K562 (cell line): ENCODE results near the gene FYB1. TPM values are rescaled to one million over a fixed set of nuclear protein-coding genes. Genes with fewer than 3 reads are reported as not detected.
A peak's percentile ranks its signal among the peaks of the same experiment; 100 is the strongest.

Experiments
- ETS1 ChIP-seq: conservative IDR thresholded peaks from 2 replicates; pipeline ENCODE4 v1.6.1; 2011; ENCODE audit warnings: low read depth, mild to moderate bottlenecking, low read length; ENCODE audit not compliant: control insufficient read depth
- FOS ChIP-seq: IDR thresholded peaks from 3 replicates; pipeline ENCODE4 v1.6.1; 2011; ENCODE audit not compliant: insufficient read length; ENCODE audit errors: extremely low read depth
- FOXJ2 ChIP-seq: fragments of 200-800 bp; sonication (Bioruptor generic); IDR thresholded peaks from 2 replicates; pipeline ENCODE4 v1.6.1; 2016; ENCODE audit warnings: missing genetic modification characterization, missing compliant biosample characterization
- GATAD2A ChIP-seq: fragments of 450-650 bp; IDR thresholded peaks from 2 replicates; pipeline ENCODE4 v1.6.1; 2017
- HNRNPLL ChIP-seq: fragments of 200-400 bp; formaldehyde crosslinking; IDR thresholded peaks from 2 replicates; pipeline ENCODE4 v1.6.1; 2017; ENCODE audit warnings: low read length, low read depth, mild to moderate bottlenecking; ENCODE audit not compliant: poor library complexity, severe bottlenecking
- MAFG ChIP-seq: fragments of 450-650 bp; conservative IDR thresholded peaks from 2 replicates; pipeline ENCODE4 v1.6.1; 2016; ENCODE audit warnings: missing genetic modification characterization, missing compliant biosample characterization
- MTA3 ChIP-seq: fragments of 450-650 bp; formaldehyde crosslinking; IDR thresholded peaks from 2 replicates; pipeline ENCODE4 v1.6.1; 2017; ENCODE audit warnings: mild to moderate bottlenecking, borderline replicate concordance
- NCOA1 ChIP-seq: fragments of 450-650 bp; IDR thresholded peaks from 2 replicates; pipeline ENCODE4 v1.6.1; 2016; ENCODE audit warnings: low read depth
- NFATC3 ChIP-seq: fragments of 450-650 bp; IDR thresholded peaks from 2 replicates; pipeline ENCODE4 v1.6.1; 2017; ENCODE audit warnings: mild to moderate bottlenecking
- RBBP5 ChIP-seq: fragments of 200-600 bp; sonication (generic); IDR thresholded peaks from 2 replicates; pipeline ENCODE4 v1.6.1; 2012; ENCODE audit warnings: borderline replicate concordance, mild to moderate bottlenecking, low read length, control low read depth, inconsistent platforms; ENCODE audit not compliant: insufficient read depth, poor library complexity, severe bottlenecking
- SETDB1 ChIP-seq: IDR thresholded peaks from one replicate; pipeline ENCODE4 v1.6.1; 2012; ENCODE audit warnings: low read length, control low read depth, inconsistent platforms
- TAF9B ChIP-seq: fragments of 450-650 bp; IDR thresholded peaks from 2 replicates; pipeline ENCODE4 v1.6.1; 2018; ENCODE audit warnings: mild to moderate bottlenecking; ENCODE audit not compliant: partially characterized antibody
- THRAP3 ChIP-seq: fragments of 450-650 bp; IDR thresholded peaks from 2 replicates; pipeline ENCODE4 v1.6.1; 2016; ENCODE audit warnings: mild to moderate bottlenecking, inconsistent platforms, borderline replicate concordance
- XRCC4 ChIP-seq: IDR thresholded peaks from one replicate; pipeline ENCODE4 v1.6.1; 2011; ENCODE audit not compliant: insufficient read depth, insufficient read length; ENCODE audit errors: extremely low read depth
- ZNF146 ChIP-seq: IDR thresholded peaks from one replicate; pipeline ENCODE4 v1.6.1; 2018; ENCODE audit warnings: missing compliant biosample characterization; ENCODE audit not compliant: unreplicated experiment
- ZNF239 ChIP-seq: fragments of 250-450 bp; sonication (Bioruptor Pico); IDR thresholded peaks from 2 replicates; pipeline ENCODE4 v1.4.0; 2020; ENCODE audit warnings: mild to moderate bottlenecking
- ZZZ3 ChIP-seq: fragments of 450-650 bp; IDR thresholded peaks from 2 replicates; pipeline ENCODE4 v1.6.1; 2016; ENCODE audit warnings: antibody characterized with exemption, mild to moderate bottlenecking, moderate library complexity
- polyA plus RNA-seq, 8 experiments: library from polyadenylated mRNA; depleted of rRNA in 4 of 8; stranded (reverse) in 5 of 8; unstranded in 3 of 8; fragments of >200 nt; fragmentation: Nextera tagmentation in 2 of 8; fragmentation: Illumina TruSeq in 1 of 8; extraction: Ambion mirVana in 2 of 8; extraction: Trizol in 1 of 8; gene quantifications; 2 replicates each; pipeline versions ENCODE4 v1.2.1 to v1.2.3, GENCODE V29; 2011 to 2014; ENCODE audit warnings: inconsistent platforms in 1 of 8, missing spikeins in 1 of 8
- total RNA-seq, 7 experiments: library from RNA; depleted of rRNA in 6 of 7; stranded (reverse); fragments of >200 nt in 6 of 7; fragmentation: Illumina TruSeq in 2 of 7; extraction: Trizol in 2 of 7; gene quantifications; 2 replicates each; pipeline versions ENCODE4 v1.2.1 to v1.2.3, GENCODE V29; 2011 to 2021; ENCODE audit warnings: low replicate concordance in 1 of 7
- TF ChIP-seq, protein P1 (sequence below): IDR thresholded peaks from 2 replicates; pipeline ENCODE4 v1.6.1; 2011; ENCODE audit not compliant: insufficient read length; ENCODE audit errors: extremely low read depth
- TF ChIP-seq, protein P2 (sequence below): sonication (generic); formaldehyde crosslinking; IDR thresholded peaks from 2 replicates; pipeline ENCODE4 v1.8.1; 2023; ENCODE audit warnings: mild to moderate bottlenecking, missing genetic modification reagents

Gene FYB1
- total and polyA plus RNA-seq, 9 of the 15 experiments (the other 6 are each of a cell fraction or from before 2014, with no cell fraction given), result 4.7 to 31.5 (median 9.7) TPM

GRCh38 chr5:39076101-39076756 lies 143.1 kb downstream of the FYB1 start (continued):
- TF ChIP-seq THRAP3 (no peak), RBBP5 (no peak), FOXJ2 (tag) (0 out of 2 replicates have a peak, but pooled peaks have one; percentile 7), SETDB1 (no peak), GATAD2A (no peak), ETS1 (no peak), HNRNPLL (no peak), NFATC3 (no peak), ZNF146 (no peak), MAFG (tag) (no peak), NCOA1 (no peak), MTA3 (no peak), ZNF239 (CRISPR knock-in tag) (no peak), XRCC4 (no peak), FOS (no peak), ZZZ3 (no peak), TAF9B (no peak)
- TF ChIP-seq, protein P1, sequence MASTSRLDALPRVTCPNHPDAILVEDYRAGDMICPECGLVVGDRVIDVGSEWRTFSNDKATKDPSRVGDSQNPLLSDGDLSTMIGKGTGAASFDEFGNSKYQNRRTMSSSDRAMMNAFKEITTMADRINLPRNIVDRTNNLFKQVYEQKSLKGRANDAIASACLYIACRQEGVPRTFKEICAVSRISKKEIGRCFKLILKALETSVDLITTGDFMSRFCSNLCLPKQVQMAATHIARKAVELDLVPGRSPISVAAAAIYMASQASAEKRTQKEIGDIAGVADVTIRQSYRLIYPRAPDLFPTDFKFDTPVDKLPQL, result no peak
- TF ChIP-seq, protein P2, sequence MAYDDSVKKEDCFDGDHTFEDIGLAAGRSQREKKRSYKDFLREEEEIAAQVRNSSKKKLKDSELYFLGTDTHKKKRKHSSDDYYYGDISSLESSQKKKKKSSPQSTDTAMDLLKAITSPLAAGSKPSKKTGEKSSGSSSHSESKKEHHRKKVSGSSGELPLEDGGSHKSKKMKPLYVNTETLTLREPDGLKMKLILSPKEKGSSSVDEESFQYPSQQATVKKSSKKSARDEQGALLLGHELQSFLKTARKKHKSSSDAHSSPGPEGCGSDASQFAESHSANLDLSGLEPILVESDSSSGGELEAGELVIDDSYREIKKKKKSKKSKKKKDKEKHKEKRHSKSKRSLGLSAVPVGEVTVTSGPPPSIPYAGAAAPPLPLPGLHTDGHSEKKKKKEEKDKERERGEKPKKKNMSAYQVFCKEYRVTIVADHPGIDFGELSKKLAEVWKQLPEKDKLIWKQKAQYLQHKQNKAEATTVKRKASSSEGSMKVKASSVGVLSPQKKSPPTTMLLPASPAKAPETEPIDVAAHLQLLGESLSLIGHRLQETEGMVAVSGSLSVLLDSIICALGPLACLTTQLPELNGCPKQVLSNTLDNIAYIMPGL (CRISPR knock-in tag), result no peak
